ENCODE results near the gene CYP1B1. TPM values are rescaled to one million over a fixed set of nuclear protein-coding genes. Genes with fewer than 3 reads are reported as not detected.
"Not testable (repeated sequence)": the region's sequence is repeated elsewhere in the genome, so short reads cannot be mapped to it uniquely, and the experiment has no call there.

CYP1B1 gene
- polyA plus RNA-seq (ENCODE audit: low read depth in 6 of 6) = 1 to 10 TPM in 2 of 6 donors, under 1 TPM in 2, not detected in 2; 0.20 to 2.4 (median 0.87) TPM

DNA sequence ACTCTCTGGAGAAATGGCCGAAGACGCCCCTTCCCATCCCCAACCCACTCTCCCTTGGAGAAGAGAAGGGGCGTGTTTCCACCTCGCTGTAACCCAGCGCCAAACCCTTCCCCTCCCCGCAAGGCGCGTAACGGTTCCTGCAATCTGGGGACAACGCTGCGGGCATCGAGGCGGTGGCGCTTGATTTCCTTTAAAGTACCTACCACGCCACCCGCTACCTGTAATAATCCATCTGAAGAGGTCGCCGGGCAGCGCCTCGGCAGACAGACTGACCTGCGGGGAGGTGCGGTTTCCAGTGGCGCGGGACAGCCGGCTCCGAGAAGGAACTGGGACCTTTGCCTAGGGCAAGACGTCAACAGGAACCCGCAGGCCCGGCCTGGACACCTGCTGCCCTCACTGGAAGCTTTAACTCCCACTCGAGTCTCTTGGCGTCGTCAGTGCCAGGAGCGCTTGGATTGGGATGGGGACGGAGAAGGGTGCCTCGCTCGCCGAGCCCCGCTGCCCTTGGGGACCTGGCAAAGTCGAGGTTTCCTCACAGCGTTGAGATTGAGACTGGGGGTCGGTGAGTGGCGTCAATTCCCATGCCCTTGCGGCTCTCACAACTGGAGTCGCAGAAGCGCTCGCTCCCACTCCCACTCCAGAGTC lies at the start of gene CYP1B1:
Gene CYP1B1, minus strand, starts transcription at position 645 of the 645 bp plus-strand sequence. CDS start 763 bp downstream, outside the sequence.
- no peak for ATAC-seq (ENCODE audit: low read depth in 2 of 2)
- peaks cover 47 to 76% (median 49%) of the 10 kb centered on the region in 3 donors for H3K27me3 Mint-ChIP-seq
- peak within 1 kb of the TSS; percentile 76 to 86 (median 82) for H3K4me3 Mint-ChIP-seq
- peak within 1 kb of the TSS in 1 of 6 donors; percentile 7 for H3K27ac Mint-ChIP-seq
- peaks cover 12 to 28% (median 27%) of the 10 kb centered on the region in 3 donors for H3K4me1 Mint-ChIP-seq
- H3K9me3 Mint-ChIP-seq = peaks cover 0 to 2% (median 0%) of the 10 kb centered on the region in 7 donors
- no peaks in the 10 kb centered on the region for H3K36me3 Mint-ChIP-seq
- no peak for DNase-seq

DNA sequence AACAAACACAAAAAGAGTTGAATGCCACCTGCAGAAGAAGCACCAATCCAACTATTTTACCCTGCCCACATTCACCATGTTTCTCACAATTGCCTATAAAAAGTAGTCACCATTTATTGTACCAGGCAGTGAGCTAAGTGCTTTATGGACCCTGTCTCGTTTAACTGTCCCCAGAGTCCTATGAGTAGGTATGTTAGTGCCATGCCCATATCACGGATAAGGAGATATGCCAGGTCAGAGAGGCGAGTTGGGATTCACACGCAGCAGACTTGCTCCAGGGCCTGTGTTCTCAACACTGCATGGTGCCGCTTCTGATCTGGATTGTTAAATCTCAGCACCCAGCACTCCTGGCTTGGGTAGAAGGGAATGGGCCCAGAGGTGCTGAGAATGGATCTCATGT lies 49.1 kb upstream of the CYP1B1 start:
- peak overlapping the region in 1 of 8 donors; percentile 48 for H3K4me3 Mint-ChIP-seq
- peaks cover 3 to 14% (median 13%) of the 10 kb centered on the region in 3 donors for H3K27me3 Mint-ChIP-seq
- peaks cover 6 to 27% (median 18%) of the 10 kb centered on the region in 7 donors for H3K9me3 Mint-ChIP-seq
- DNase-seq = no peak
- peaks cover 7 to 13% of the 10 kb centered on the region in 2 donors for H3K36me3 Mint-ChIP-seq
- H3K4me1 Mint-ChIP-seq = peaks cover 5 to 8% (median 7%) of the 10 kb centered on the region in 3 donors
- no peak overlapping the region for H3K27ac Mint-ChIP-seq
- no peak for ATAC-seq (ENCODE audit: low read depth in 2 of 2)

- ATAC-seq (ENCODE audit: low read depth in 2 of 2) = no peak
- no peak overlapping the region for H3K27ac Mint-ChIP-seq
These were observed 48.0 kb upstream of the CYP1B1 start for GRCh38 chr2:38123911-38124310.

DNA sequence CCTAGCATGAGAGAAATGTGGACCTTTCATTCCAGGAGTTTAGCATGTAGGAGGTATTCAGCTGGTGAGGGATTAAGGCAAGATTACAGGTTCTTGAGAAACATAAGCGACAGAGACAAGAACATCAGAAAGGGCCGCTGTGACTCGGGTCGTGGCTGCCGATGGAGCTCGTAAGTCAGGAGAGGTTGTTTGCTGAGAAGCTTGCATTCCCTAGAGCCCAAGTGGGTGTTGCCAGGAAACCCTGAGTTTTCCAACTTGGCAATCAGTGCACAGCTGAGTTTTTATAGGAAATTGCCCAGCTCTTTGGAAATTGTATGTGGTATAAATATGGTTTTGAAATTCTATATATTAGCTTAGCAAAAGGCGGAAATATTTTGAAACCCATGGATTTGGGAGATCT lies 46.4 kb upstream of the CYP1B1 start:
- H3K27me3 Mint-ChIP-seq = peaks cover 3 to 21% (median 13%) of the 10 kb centered on the region in 3 donors
- H3K9me3 Mint-ChIP-seq = peaks cover 6 to 17% (median 11%) of the 10 kb centered on the region in 7 donors
- no peak overlapping the region for H3K4me3 Mint-ChIP-seq
- H3K27ac Mint-ChIP-seq = no peak overlapping the region
- no peaks in the 10 kb centered on the region for H3K4me1 Mint-ChIP-seq
- ATAC-seq (ENCODE audit: low read depth in 2 of 2) = no peak
- peaks cover 7 to 11% of the 10 kb centered on the region in 2 donors for H3K36me3 Mint-ChIP-seq
- no peak for DNase-seq

More at GRCh38 chr2:38123911-38124310, 48.0 kb upstream of the CYP1B1 start:
- Mint-ChIP-seq H3K36me3 (peaks cover 7 to 13% of the 10 kb centered on the region in 2 donors), H3K4me3 (no peak overlapping the region), H3K9me3 (peaks cover 6 to 27% (median 18%) of the 10 kb centered on the region in 7 donors), H3K27me3 (peaks cover 3 to 21% (median 13%) of the 10 kb centered on the region in 3 donors), H3K4me1 (peaks cover 4 to 8% (median 6%) of the 10 kb centered on the region in 3 donors)
- DNase-seq = no peak

- no peak for ATAC-seq (ENCODE audit: low read depth in 2 of 2)
- Mint-ChIP-seq H3K4me3 (no peak overlapping the region), H3K4me1 (no peaks in the 10 kb centered on the region), H3K9me3 (peaks cover under 1 to 8% (median 4%) of the 10 kb centered on the region in 7 donors), H3K27me3 (peaks cover 3 to 21% (median 13%) of the 10 kb centered on the region in 3 donors), H3K36me3 (peaks cover 2% of the 10 kb centered on the region in 2 donors), H3K27ac (no peak overlapping the region)
- no peak for DNase-seq
These were observed 45.5 kb upstream of the CYP1B1 start for GRCh38 chr2:38121481-38121880.

GRCh38 chr2:38120829-38121228 lies 44.9 kb upstream of the CYP1B1 start:
- Mint-ChIP-seq H3K27ac (no peak overlapping the region), H3K9me3 (peaks cover 0 to 2% (median 0%) of the 10 kb centered on the region in 7 donors), H3K4me3 (peak overlapping the region in 1 of 8 donors; percentile 16), H3K27me3 (peaks cover 3 to 24% (median 13%) of the 10 kb centered on the region in 3 donors), H3K36me3 (no peaks in the 10 kb centered on the region), H3K4me1 (no peaks in the 10 kb centered on the region)
- no peak for ATAC-seq (ENCODE audit: low read depth in 2 of 2)
- DNase-seq = no peak

- no peak for DNase-seq
- Mint-ChIP-seq H3K9me3 (no peaks in the 10 kb centered on the region), H3K4me3 (no peak overlapping the region), H3K27ac (no peak overlapping the region), H3K27me3 (peaks cover 6 to 25% (median 17%) of the 10 kb centered on the region in 3 donors), H3K4me1 (peaks cover 0 to under 1% (median 0%) of the 10 kb centered on the region in 3 donors), H3K36me3 (no peaks in the 10 kb centered on the region)
- no peak for ATAC-seq (ENCODE audit: low read depth in 2 of 2)
These were observed 44.3 kb upstream of the CYP1B1 start for GRCh38 chr2:38120264-38120592.

DNA sequence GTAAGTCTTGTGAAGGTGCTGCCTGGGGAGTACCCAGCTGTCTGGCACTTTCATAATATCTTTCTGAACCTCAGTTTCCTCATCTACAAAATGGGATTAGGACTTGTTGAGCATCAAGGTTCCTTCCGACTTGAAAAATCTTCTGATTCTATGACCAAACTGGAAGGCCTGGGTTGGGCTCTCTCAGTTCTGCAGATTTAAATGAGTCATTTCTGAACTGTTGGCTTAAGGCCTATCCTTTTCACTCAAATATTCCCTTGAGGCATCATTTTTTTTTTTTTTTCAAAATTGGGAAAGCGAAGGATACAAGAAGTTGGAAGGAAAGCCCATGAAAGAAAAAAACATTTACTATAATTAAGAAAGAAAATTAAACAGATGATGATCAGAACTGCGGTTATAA lies 40.8 kb upstream of the CYP1B1 start:
- Mint-ChIP-seq H3K27me3 (peaks cover 26 to 48% (median 38%) of the 10 kb centered on the region in 3 donors), H3K27ac (no peak overlapping the region), H3K4me1 (peaks cover 0 to 3% (median 0%) of the 10 kb centered on the region in 3 donors)

GRCh38 chr2:38115216-38116032 lies 39.5 kb upstream of the CYP1B1 start:
- peaks cover 4 to 13% (median 8%) of the 10 kb centered on the region in 7 donors for H3K9me3 Mint-ChIP-seq
- H3K4me1 Mint-ChIP-seq = peaks cover 0 to 3% (median 0%) of the 10 kb centered on the region in 3 donors
- ATAC-seq (ENCODE audit: low read depth in 2 of 2) (peak; percentile 58 to 64), DNase-seq (peak; percentile 33)
- H3K27me3 Mint-ChIP-seq = peaks cover 29 to 51% (median 39%) of the 10 kb centered on the region in 3 donors
- H3K36me3 Mint-ChIP-seq = peaks cover 0 to 5% of the 10 kb centered on the region in 2 donors
- H3K4me3 Mint-ChIP-seq = no peak overlapping the region
- no peak overlapping the region for H3K27ac Mint-ChIP-seq

More for the DNA sequence above, 40.8 kb upstream of the CYP1B1 start:
- Mint-ChIP-seq H3K9me3 (peaks cover 0 to 6% (median 0%) of the 10 kb centered on the region in 7 donors), H3K36me3 (no peaks in the 10 kb centered on the region), H3K4me3 (no peak overlapping the region)
- DNase-seq (no peak), ATAC-seq (ENCODE audit: low read depth in 2 of 2) (no peak)

GRCh38 chr2:38113981-38114708 lies 38.2 kb upstream of the CYP1B1 start:
- no peak overlapping the region for H3K27ac Mint-ChIP-seq
- peaks cover 4 to 13% (median 8%) of the 10 kb centered on the region in 7 donors for H3K9me3 Mint-ChIP-seq
- H3K4me3 Mint-ChIP-seq = no peak overlapping the region
- ATAC-seq (ENCODE audit: low read depth in 2 of 2) = no peak
- no peak for DNase-seq
- H3K27me3 Mint-ChIP-seq = peaks cover 32 to 45% (median 43%) of the 10 kb centered on the region in 3 donors
- H3K4me1 Mint-ChIP-seq = peaks cover 0 to 3% (median 0%) of the 10 kb centered on the region in 3 donors
- H3K36me3 Mint-ChIP-seq = peaks cover 0 to 5% of the 10 kb centered on the region in 2 donors

- H3K9me3 Mint-ChIP-seq = peaks cover 4 to 13% (median 8%) of the 10 kb centered on the region in 7 donors
- H3K4me3 Mint-ChIP-seq = no peak overlapping the region
- H3K27ac Mint-ChIP-seq = no peak overlapping the region
- peaks cover 0 to 5% of the 10 kb centered on the region in 2 donors for H3K36me3 Mint-ChIP-seq
- ATAC-seq (ENCODE audit: low read depth in 2 of 2) = no peak
- H3K27me3 Mint-ChIP-seq = peaks cover 32 to 51% (median 50%) of the 10 kb centered on the region in 3 donors
- no peak for DNase-seq
- peaks cover 0 to 3% (median 0%) of the 10 kb centered on the region in 3 donors for H3K4me1 Mint-ChIP-seq
These were observed 37.1 kb upstream of the CYP1B1 start for GRCh38 chr2:38113051-38113450.

- not testable (repeated sequence) for ATAC-seq (ENCODE audit: low read depth in 2 of 2); H3K36me3 Mint-ChIP-seq; H3K4me3 Mint-ChIP-seq; H3K27ac Mint-ChIP-seq; H3K4me1 Mint-ChIP-seq; DNase-seq
- peaks cover 35 to 61% (median 50%) of the 10 kb centered on the region in 3 donors for H3K27me3 Mint-ChIP-seq
- peaks cover 4 to 13% (median 8%) of the 10 kb centered on the region in 7 donors for H3K9me3 Mint-ChIP-seq
These were observed 35.4 kb upstream of the CYP1B1 start for GRCh38 chr2:38111350-38111749.

DNA sequence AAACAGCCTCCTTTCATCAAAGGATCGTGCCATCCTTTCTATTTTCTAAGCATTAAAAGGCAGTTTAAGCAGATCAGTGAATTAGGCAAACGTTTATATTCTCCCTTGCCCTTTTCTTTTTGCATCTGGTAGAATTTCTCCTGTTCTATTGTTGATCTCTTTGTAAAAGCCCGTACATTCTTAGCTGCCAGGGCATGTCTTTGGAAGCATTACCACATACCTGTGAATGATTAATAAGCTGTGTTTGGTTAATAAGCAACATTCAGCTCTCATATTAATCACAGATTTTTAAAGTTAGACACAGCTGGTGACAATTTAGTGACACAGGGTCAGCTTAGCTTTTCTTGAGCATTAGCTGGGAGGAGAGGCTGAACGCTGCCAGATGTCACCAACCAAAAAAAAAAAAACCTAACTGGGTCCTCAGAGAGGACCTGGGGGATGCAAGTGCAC lies 33.8 kb upstream of the CYP1B1 start:
- DNase-seq (no peak), ATAC-seq (ENCODE audit: low read depth in 2 of 2) (no peak)
- Mint-ChIP-seq H3K27me3 (peaks cover 33 to 73% (median 47%) of the 10 kb centered on the region in 3 donors), H3K36me3 (peaks cover 0 to 5% of the 10 kb centered on the region in 2 donors), H3K4me1 (no peaks in the 10 kb centered on the region), H3K4me3 (no peak overlapping the region), H3K27ac (no peak overlapping the region), H3K9me3 (peaks cover 4 to 19% (median 10%) of the 10 kb centered on the region in 7 donors)
